GM12892 (cell line): ENCODE data around the gene AOAH.

Source experiments
- POLR2A ChIP-seq: IDR thresholded peaks from 2 replicates; pipeline ENCODE4 v1.6.1; 2011; ENCODE audit warnings: low read depth, low read length, control low read depth
- POLR2AphosphoS5 ChIP-seq: IDR thresholded peaks from 2 replicates; pipeline ENCODE4 v1.6.1; 2011; ENCODE audit warnings: low read depth, low read length, control low read depth

DNA sequence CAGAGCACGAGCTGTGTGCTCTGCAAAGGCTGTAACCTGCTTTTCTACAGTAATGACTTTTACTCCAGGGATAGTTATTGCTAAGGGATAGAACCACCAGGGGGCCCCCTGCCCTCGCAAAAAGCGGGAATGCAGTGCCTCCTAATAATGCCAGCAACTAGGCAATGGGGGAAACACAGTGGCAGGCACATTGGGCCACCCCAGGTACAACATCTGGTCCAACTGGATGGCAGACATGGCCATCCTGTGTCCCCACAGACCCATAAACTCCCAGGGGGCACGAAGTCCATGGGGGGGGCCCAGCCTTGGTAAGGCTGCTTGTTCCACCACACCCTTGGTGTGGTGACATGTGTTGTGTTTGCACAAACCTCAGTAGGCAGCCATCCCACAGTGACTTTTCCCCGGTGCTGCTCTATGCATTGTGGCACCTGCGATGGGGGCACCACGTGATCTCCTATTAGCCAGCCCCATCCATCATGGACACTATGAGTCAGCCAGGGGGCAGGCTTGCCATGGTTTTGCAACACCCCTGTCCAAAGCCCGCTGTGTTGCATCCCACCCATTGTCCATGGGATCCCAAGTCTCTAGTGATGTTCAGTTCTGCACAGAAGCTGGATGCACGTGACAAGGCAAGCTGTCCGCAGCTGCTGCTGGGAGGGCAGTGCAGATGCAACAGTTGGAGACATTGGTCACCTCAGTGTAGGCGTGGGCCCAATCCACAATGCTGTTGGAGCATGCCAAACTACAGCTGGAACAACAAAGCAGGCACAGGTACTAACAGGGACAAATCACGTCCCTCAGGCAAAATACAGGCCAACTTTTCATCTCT, 250.6 kb downstream of the AOAH start:
- TF ChIP-seq POLR2AphosphoS5 (no peak), POLR2A (no peak)
